ENCODE measurements around the gene CCDC9. TPM values are rescaled to one million over a fixed set of nuclear protein-coding genes. Genes with fewer than 3 reads are reported as not detected.

CCDC9 gene
- total and polyA plus RNA-seq, 2 of the 13 experiments (the other 11 are each of a cell fraction or from before 2014, with no cell fraction given), result 2.9 to 6.3 TPM

- TF ChIP-seq ZNF530 (CRISPR knock-in tag; IDR thresholded peaks at IDR 0.05; ENCODE audit: low read depth) (no peak), POGK (CRISPR knock-in tag; conservative IDR thresholded peaks at IDR 0.05) (peak; percentile 61; the same call in 1 of the 2 replicates), SKIL (CRISPR knock-in tag; IDR thresholded peaks at IDR 0.05; ENCODE audit: borderline replicate concordance) (peak; percentile 76), UBTF (CRISPR knock-in tag; IDR thresholded peaks at IDR 0.05) (peak; percentile 38; the same call in 1 of the 2 replicates), CBX2 (IDR thresholded peaks at IDR 0.05; ENCODE audit: low read depth, low read length) (no peak), CBX2 (CRISPR knock-in tag; IDR thresholded peaks at IDR 0.05; ENCODE audit: low read depth) (no peak), ZNF703 (CRISPR knock-in tag; IDR thresholded peaks at IDR 0.05; ENCODE audit: borderline replicate concordance) (no peak), ZBTB2 (CRISPR knock-in tag; IDR thresholded peaks at IDR 0.05; ENCODE audit: low read depth) (0 out of 2 replicates have a peak, but pooled peaks have one; percentile 39), KMT2A (CRISPR knock-in tag; IDR thresholded peaks at IDR 0.05) (no peak), ZNF615 (CRISPR knock-in tag; IDR thresholded peaks at IDR 0.05; ENCODE audit: borderline replicate concordance) (no peak), ZNF740 (CRISPR knock-in tag; IDR thresholded peaks at IDR 0.05) (peak; percentile 92), ZNF577 (CRISPR knock-in tag; IDR thresholded peaks at IDR 0.05; ENCODE audit: borderline replicate concordance, low read depth) (no peak), USF2 (IDR thresholded peaks at IDR 0.05; ENCODE audit: low read depth, low read length) (peak; percentile 53; the same call in 1 of the 2 replicates), USF2 (CRISPR knock-in tag; IDR thresholded peaks at IDR 0.05; ENCODE audit: borderline replicate concordance) (peak; percentile 60; the same call in 1 of the 2 replicates), MXD3 (CRISPR knock-in tag; IDR thresholded peaks at IDR 0.05) (no peak), RAD21 (CRISPR knock-in tag; IDR thresholded peaks at IDR 0.05) (no peak)
Observed at GRCh38 chr19:47315125-47315821, 58.9 kb downstream of the CCDC9 start (continued).
